ENCODE measurements around the gene CHAF1B.

Gene CHAF1B

DNA sequence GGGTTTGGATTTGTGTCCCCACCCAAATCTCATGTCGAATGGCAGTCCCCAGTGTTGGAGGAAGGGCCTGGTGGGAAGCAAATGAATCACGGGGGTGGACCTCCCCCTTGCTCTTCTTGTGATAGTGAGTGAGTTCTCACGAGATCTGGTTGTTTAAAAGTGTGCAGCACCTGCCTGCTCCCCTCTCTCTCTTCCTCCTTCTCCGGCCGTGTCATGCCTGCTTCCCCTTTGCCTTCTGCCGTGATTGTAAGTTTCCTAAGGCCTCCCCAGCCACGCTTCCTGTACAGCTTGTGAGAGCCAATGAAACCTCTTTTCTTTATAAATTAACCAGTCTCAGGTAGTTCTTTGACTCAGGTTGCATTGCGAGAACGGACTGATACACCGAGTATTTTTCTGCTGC is 78.8 kb downstream of the CHAF1B start:
- DNase-seq (ENCODE audit: low spot score) = peak; percentile 61

DNA sequence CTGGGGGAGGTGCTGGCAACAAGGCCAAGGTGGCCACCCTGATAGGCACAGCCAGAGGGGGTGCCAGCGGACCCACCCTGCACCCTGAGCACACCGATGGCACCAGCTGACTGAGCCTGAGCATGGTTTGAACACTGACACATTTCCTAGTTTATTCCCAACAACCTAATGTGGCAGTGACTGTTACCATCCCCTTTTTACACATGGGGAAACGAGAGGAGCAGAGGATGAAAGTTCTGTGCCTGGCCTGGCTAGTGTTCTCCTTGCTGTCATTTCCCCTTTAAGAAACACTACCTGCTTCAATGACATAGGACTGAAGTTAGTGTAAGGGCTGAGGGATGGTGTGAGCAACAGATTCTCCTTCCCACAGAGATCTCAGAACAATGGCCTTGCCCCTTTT is 79.4 kb downstream of the CHAF1B start:
- DNase-seq (ENCODE audit: low spot score) = no peak

DNA sequence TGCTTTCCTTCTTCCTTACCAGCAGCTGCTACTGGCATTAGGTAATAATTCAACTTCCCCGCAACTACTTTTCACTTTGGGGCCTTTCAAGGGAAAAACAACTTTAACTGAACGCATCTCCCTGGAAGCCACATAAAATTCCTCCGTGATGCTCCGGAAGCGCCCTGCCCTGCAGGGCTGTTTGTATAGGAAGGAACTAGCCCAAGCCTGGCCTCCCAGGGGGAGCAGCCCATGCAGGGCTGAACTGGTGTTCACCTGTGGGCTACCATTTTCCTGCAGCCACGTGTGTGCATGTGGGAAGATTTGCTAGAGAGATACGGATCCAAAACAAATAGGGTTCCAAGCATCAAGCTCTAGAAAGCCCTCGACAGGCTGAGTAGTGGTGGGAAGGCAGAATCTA is 80.3 kb downstream of the CHAF1B start:
- no peak for DNase-seq (ENCODE audit: low spot score)

DNA sequence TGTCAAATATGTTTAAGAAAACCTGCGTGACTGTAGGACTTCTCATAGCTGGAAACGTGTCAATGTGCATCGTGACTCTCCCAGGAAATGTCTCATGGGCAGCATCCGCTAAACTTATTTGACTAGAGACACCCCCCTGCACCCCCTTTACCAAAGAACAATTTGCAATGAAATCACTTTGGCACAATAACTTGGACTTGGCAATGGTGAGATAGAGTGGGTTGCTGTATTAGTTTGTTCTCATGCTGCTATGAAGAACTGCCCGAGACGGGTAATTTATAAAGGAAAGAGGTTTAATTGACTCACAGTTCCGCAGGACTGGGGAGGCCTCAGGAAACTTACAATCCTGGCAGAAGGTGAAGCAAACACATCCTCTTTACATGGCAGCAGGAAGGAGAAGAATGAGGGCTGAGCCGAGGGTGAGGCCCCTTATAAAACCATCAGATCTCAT is 80.9 kb downstream of the CHAF1B start:
- no peak for DNase-seq (ENCODE audit: low spot score)
